B cell (primary cell): ENCODE data around the gene HSPA1A.

Source experiments
- EZH2 ChIP-seq: IDR thresholded peaks from 2 replicates; pipeline ENCODE4 v1.6.1; 2012; ENCODE audit warnings: borderline replicate concordance, low read depth, mild to moderate bottlenecking, moderate library complexity, low read length; ENCODE audit not compliant: insufficient read depth, poor library complexity, severe bottlenecking
- TF ChIP-seq, protein P1 (sequence below): fragments of 200-600 bp; IDR thresholded peaks from one replicate; pipeline ENCODE4 v1.8.0; 2022; ENCODE audit warnings: antibody characterized with exemption, mild to moderate bottlenecking

DNA sequence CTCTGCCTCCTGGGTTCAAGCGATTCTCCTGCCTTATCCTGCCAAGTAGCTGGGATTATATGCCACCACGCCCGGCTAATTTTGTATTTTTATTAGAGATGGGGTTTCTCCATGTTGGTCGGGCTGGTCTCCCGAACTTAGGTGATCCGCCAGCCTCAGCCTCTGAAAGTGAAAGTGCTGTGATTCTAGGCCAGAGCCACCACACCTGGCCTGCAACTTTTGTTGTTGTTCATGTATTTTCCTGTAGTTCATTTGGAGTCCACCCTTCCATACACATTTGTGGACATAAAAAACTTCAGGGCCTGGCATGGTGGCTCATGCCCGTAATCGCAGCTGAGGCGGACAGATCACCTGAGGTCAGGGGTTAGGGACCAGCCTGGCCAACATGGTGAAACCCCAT lies 26.7 kb downstream of the HSPA1A start:
- TF ChIP-seq, protein P1, sequence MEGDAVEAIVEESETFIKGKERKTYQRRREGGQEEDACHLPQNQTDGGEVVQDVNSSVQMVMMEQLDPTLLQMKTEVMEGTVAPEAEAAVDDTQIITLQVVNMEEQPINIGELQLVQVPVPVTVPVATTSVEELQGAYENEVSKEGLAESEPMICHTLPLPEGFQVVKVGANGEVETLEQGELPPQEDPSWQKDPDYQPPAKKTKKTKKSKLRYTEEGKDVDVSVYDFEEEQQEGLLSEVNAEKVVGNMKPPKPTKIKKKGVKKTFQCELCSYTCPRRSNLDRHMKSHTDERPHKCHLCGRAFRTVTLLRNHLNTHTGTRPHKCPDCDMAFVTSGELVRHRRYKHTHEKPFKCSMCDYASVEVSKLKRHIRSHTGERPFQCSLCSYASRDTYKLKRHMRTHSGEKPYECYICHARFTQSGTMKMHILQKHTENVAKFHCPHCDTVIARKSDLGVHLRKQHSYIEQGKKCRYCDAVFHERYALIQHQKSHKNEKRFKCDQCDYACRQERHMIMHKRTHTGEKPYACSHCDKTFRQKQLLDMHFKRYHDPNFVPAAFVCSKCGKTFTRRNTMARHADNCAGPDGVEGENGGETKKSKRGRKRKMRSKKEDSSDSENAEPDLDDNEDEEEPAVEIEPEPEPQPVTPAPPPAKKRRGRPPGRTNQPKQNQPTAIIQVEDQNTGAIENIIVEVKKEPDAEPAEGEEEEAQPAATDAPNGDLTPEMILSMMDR = no peak
- TF ChIP-seq EZH2 = no peak
